Stimulated activated naive CD8-positive, alpha-beta T cell treated with anti-CD3 and anti-CD28 coated beads, Interleukin-15, Interleukin-2, amounts not matched to agents 100 ng/mL and 50 ng/mL, for 24 hours (primary cell): ENCODE measurements around the gene ALKAL2.
"Not testable (repeated sequence)": the region's sequence is repeated elsewhere in the genome, so short reads cannot be mapped to it uniquely, and the experiment has no call there.

Experiments used
- H3K27ac Mint-ChIP-seq: one replicate; pipeline ENCODE4 v1.8.0; 2021; ENCODE audit warnings: mild to moderate bottlenecking, mixed read lengths
- H3K27me3 Mint-ChIP-seq: one replicate; pipeline ENCODE4 v1.8.0; 2021; ENCODE audit warnings: mixed read lengths
- H3K36me3 Mint-ChIP-seq: one replicate; pipeline ENCODE4 v1.8.0; 2021; ENCODE audit warnings: low read depth, mixed read lengths
- H3K4me1 Mint-ChIP-seq: one replicate; pipeline ENCODE4 v1.8.0; 2021; ENCODE audit warnings: low read depth, mixed read lengths
- H3K4me3 Mint-ChIP-seq: one replicate; pipeline ENCODE4 v1.8.0; 2021; ENCODE audit warnings: mild to moderate bottlenecking, mixed read lengths
- H3K9me3 Mint-ChIP-seq: one replicate; pipeline ENCODE4 v1.8.0; 2021; ENCODE audit warnings: mixed read lengths

The ALKAL2 gene

GRCh38 chr2:287911-288757, at the start of gene ALKAL2:
TSS of gene ALKAL2 (minus strand) at chr2:288091. CDS start at chr2:287835, 256 bp downstream.
- Mint-ChIP-seq H3K4me3 (peak within 1 kb of the TSS; percentile 45), H3K4me1 (peaks cover 11% of the 10 kb centered on the region), H3K9me3 (no peaks in the 10 kb centered on the region), H3K27me3 (peaks cover 41% of the 10 kb centered on the region), H3K36me3 (peaks cover 5% of the 10 kb centered on the region), H3K27ac (no peak within 1 kb of the TSS)

GRCh38 chr2:336949-337348, 49.1 kb upstream of the ALKAL2 start:
- H3K36me3 Mint-ChIP-seq, H3K4me1 Mint-ChIP-seq, H3K27ac Mint-ChIP-seq, H3K4me3 Mint-ChIP-seq: not testable (repeated sequence)
- H3K27me3 Mint-ChIP-seq = peaks cover 12% of the 10 kb centered on the region
- H3K9me3 Mint-ChIP-seq = peaks cover 37% of the 10 kb centered on the region

GRCh38 chr2:336360-336759, 48.5 kb upstream of the ALKAL2 start:
- Mint-ChIP-seq H3K9me3 (peaks cover 37% of the 10 kb centered on the region), H3K4me3 (no peak overlapping the region), H3K4me1 (no peaks in the 10 kb centered on the region), H3K27ac (no peak overlapping the region), H3K36me3 (peaks cover 7% of the 10 kb centered on the region), H3K27me3 (peaks cover 17% of the 10 kb centered on the region)

- Mint-ChIP-seq H3K27me3 (peaks cover 29% of the 10 kb centered on the region), H3K27ac (no peak overlapping the region), H3K4me1 (no peaks in the 10 kb centered on the region), H3K4me3 (no peak overlapping the region), H3K36me3 (peaks cover 15% of the 10 kb centered on the region), H3K9me3 (peaks cover 37% of the 10 kb centered on the region)
Measured at GRCh38 chr2:332592-332991, 44.7 kb upstream of the ALKAL2 start.

GRCh38 chr2:328761-329160, 40.9 kb upstream of the ALKAL2 start:
- Mint-ChIP-seq H3K27ac (no peak overlapping the region), H3K27me3 (peaks cover 49% of the 10 kb centered on the region), H3K4me3 (no peak overlapping the region), H3K9me3 (peaks cover 24% of the 10 kb centered on the region), H3K36me3 (peaks cover 16% of the 10 kb centered on the region), H3K4me1 (no peaks in the 10 kb centered on the region)

- Mint-ChIP-seq H3K36me3 (peaks cover 18% of the 10 kb centered on the region), H3K27me3 (peaks cover 36% of the 10 kb centered on the region), H3K27ac (no peak overlapping the region), H3K4me1 (peaks cover 13% of the 10 kb centered on the region), H3K9me3 (peaks cover 24% of the 10 kb centered on the region), H3K4me3 (no peak overlapping the region)
Measured at GRCh38 chr2:323035-323434, 35.1 kb upstream of the ALKAL2 start.

GRCh38 chr2:322326-322725, 34.4 kb upstream of the ALKAL2 start:
- peaks cover 32% of the 10 kb centered on the region for H3K27me3 Mint-ChIP-seq
- H3K4me1 Mint-ChIP-seq = peaks cover 20% of the 10 kb centered on the region
- H3K27ac Mint-ChIP-seq = no peak overlapping the region
- H3K9me3 Mint-ChIP-seq = peaks cover 17% of the 10 kb centered on the region
- no peak overlapping the region for H3K4me3 Mint-ChIP-seq
- H3K36me3 Mint-ChIP-seq = peaks cover 11% of the 10 kb centered on the region

GRCh38 chr2:320561-320960, 32.7 kb upstream of the ALKAL2 start:
- peaks cover 25% of the 10 kb centered on the region for H3K4me1 Mint-ChIP-seq
- peaks cover 9% of the 10 kb centered on the region for H3K9me3 Mint-ChIP-seq
- H3K27me3 Mint-ChIP-seq = peaks cover 18% of the 10 kb centered on the region
- H3K36me3 Mint-ChIP-seq = peaks cover 6% of the 10 kb centered on the region
- H3K27ac Mint-ChIP-seq = no peak overlapping the region
- no peak overlapping the region for H3K4me3 Mint-ChIP-seq

GRCh38 chr2:319059-319600, 31.2 kb upstream of the ALKAL2 start:
- Mint-ChIP-seq H3K27me3 (peaks cover 7% of the 10 kb centered on the region), H3K36me3 (peaks cover 6% of the 10 kb centered on the region), H3K4me1 (peaks cover 25% of the 10 kb centered on the region), H3K4me3 (peak overlapping the region; percentile 80), H3K27ac (peak overlapping the region; percentile 99), H3K9me3 (peaks cover 9% of the 10 kb centered on the region)

GRCh38 chr2:317501-318424, 29.9 kb upstream of the ALKAL2 start:
- Mint-ChIP-seq H3K27me3 (peaks cover 7% of the 10 kb centered on the region), H3K27ac (peak overlapping the region; percentile 99), H3K36me3 (peaks cover 6% of the 10 kb centered on the region), H3K4me1 (peaks cover 25% of the 10 kb centered on the region), H3K9me3 (peaks cover 9% of the 10 kb centered on the region), H3K4me3 (peak overlapping the region; percentile 80)

- Mint-ChIP-seq H3K27me3 (peaks cover 7% of the 10 kb centered on the region), H3K4me3 (no peak overlapping the region), H3K36me3 (peaks cover 6% of the 10 kb centered on the region), H3K27ac (no peak overlapping the region), H3K9me3 (peaks cover 9% of the 10 kb centered on the region), H3K4me1 (peaks cover 25% of the 10 kb centered on the region)
Measured at GRCh38 chr2:316381-316780, 28.5 kb upstream of the ALKAL2 start.

- H3K27me3 Mint-ChIP-seq, H3K36me3 Mint-ChIP-seq, H3K27ac Mint-ChIP-seq, H3K9me3 Mint-ChIP-seq, H3K4me3 Mint-ChIP-seq: not testable (repeated sequence)
- peaks cover 25% of the 10 kb centered on the region for H3K4me1 Mint-ChIP-seq
Measured at GRCh38 chr2:315925-316324, 28.0 kb upstream of the ALKAL2 start.

- Mint-ChIP-seq H3K27me3 (peaks cover 7% of the 10 kb centered on the region), H3K27ac (no peak overlapping the region), H3K4me3 (no peak overlapping the region), H3K9me3 (peaks cover 9% of the 10 kb centered on the region), H3K36me3 (peaks cover 6% of the 10 kb centered on the region), H3K4me1 (peaks cover 25% of the 10 kb centered on the region)
Measured at GRCh38 chr2:314561-315336, 26.9 kb upstream of the ALKAL2 start.

GRCh38 chr2:313991-314390, 26.1 kb upstream of the ALKAL2 start:
- Mint-ChIP-seq H3K4me3 (no peak overlapping the region), H3K4me1 (peaks cover 22% of the 10 kb centered on the region), H3K27me3 (peaks cover 6% of the 10 kb centered on the region), H3K36me3 (peaks cover 6% of the 10 kb centered on the region), H3K27ac (no peak overlapping the region), H3K9me3 (peaks cover 7% of the 10 kb centered on the region)
